Muscle layer of duodenum (tissue), 2 donors: Measurements from ENCODE around the gene ENPP7.

Experiments
- H3K27ac ChIP-seq: one replicate; pipeline ENCODE4 v1.7.0; 2013; ENCODE audit warnings: mild to moderate bottlenecking, low read length
- H3K27me3 ChIP-seq: one replicate; pipeline ENCODE4 v1.7.0; 2013; ENCODE audit warnings: low read depth, mild to moderate bottlenecking, control low read depth, low read length
- H3K36me3 ChIP-seq, 2 donors: one replicate each; pipeline ENCODE4 v1.7.0; 2013; ENCODE audit warnings: low read length in 2 of 2, control low read depth in 1 of 2, mild to moderate bottlenecking in 1 of 2; ENCODE audit not compliant: insufficient read depth in 2 of 2, control insufficient read depth in 1 of 2
- H3K4me1 ChIP-seq, 2 donors: one replicate each; pipeline ENCODE4 v1.7.0; 2013; ENCODE audit warnings: low read length in 2 of 2, mild to moderate bottlenecking in 2 of 2, control low read depth in 1 of 2, moderate library complexity in 1 of 2; ENCODE audit not compliant: insufficient read depth in 2 of 2, control insufficient read depth in 1 of 2
- H3K4me3 ChIP-seq, 2 donors: one replicate each; pipeline ENCODE4 v1.7.0; 2013; ENCODE audit warnings: low read length in 2 of 2, low read depth in 1 of 2, mild to moderate bottlenecking in 1 of 2
- H3K9me3 ChIP-seq, 2 donors: one replicate each; pipeline ENCODE4 v1.7.0; 2013; ENCODE audit warnings: low read length in 2 of 2, control low read depth in 1 of 2, mild to moderate bottlenecking in 1 of 2; ENCODE audit not compliant: control insufficient read depth in 1 of 2
- donor health status: healthy.

The ENPP7 gene

GRCh38 chr17:79791735-79792161, 61.0 kb downstream of the ENPP7 start:
- Histone ChIP-seq H3K9me3 (no peaks in the 10 kb centered on the region), H3K27me3 (peaks cover 55% of the 10 kb centered on the region), H3K4me1 (peaks cover 0 to 40% of the 10 kb centered on the region in 2 donors), H3K27ac (no peak overlapping the region), H3K36me3 (peaks cover 0 to 9% of the 10 kb centered on the region in 2 donors), H3K4me3 (no peak overlapping the region)
